UCSD-AML1 (cell line): ENCODE measurements around the gene WBP1.
"Not testable (repeated sequence)": the region's sequence is repeated elsewhere in the genome, so short reads cannot be mapped to it uniquely, and the experiment has no call there.

Experiments used
- DNase-seq: peaks from one replicate; lab custom pipeline; 2025; ENCODE audit not compliant: unreplicated experiment; lab: John Stamatoyannopoulos, UW

WBP1 gene

DNA sequence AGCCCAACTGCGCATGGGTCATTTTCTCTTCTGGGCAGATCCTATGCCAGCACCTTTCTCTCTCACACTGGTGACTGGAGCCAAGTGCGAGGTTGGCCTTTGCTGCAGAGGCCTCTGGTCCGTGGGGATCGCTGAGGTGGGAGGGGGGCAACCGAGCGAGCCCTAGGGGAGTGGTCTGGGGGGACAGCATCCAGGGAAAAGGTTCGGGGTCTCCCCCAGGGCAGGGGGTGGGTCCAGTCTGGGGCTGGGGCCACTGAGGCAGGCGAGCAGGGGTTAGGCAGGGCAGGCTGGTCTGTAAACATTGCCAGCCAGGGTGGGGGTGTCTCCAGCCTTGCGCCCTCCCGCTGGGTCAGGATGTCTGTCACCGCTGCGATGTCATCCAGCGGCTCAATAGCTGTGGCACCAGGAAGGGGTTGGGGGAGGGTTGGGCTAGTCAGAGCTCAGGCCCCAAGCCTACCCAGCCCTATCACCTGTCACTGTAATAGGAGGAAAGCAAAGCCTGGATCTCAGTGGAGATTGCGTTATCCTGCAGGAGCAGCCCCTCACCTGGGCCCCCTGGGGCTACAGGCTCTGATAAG, 32.0 kb upstream of the WBP1 start:
- DNase-seq: no peak

DNA sequence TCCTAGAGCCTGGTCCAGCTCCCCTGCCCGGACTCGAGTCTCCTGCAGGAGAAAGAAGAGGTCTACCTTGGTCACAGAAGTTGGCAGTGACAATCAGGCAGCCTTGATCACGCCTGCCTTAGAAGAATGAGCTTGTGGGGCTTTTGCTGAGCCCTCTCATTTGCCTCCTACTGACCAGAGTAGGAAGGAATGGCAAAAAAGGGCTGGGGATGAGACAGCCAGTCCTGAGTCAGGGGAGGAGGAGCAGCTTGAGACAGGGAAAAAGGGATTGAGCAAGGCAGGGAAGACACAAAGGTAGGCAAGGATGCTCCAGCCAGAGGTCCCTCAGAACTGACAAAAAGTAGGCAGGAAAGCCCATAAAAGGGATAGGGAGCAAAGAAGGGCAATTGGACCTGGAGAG, 30.7 kb upstream of the WBP1 start:
- no peak for DNase-seq

DNA sequence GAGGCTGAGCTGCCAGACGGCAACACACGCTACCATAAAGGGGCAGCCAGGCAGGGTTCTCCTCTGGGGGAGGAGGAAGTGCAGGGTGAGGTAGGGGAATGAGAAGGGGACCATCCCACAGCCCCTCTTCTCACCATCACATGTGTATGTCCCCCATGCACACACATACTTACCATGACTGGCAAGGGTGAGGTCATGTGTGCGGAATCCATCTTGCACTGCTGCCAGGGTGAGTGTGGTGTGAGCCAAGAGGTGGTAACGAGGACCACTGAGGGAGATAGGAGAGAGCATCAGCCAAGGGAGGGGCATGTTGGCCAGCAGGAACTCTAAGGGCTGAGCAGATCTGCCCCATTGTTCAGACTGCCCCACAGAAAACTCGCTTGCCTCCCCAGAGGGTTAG, 29.6 kb upstream of the WBP1 start:
- DNase-seq: no peak

DNA sequence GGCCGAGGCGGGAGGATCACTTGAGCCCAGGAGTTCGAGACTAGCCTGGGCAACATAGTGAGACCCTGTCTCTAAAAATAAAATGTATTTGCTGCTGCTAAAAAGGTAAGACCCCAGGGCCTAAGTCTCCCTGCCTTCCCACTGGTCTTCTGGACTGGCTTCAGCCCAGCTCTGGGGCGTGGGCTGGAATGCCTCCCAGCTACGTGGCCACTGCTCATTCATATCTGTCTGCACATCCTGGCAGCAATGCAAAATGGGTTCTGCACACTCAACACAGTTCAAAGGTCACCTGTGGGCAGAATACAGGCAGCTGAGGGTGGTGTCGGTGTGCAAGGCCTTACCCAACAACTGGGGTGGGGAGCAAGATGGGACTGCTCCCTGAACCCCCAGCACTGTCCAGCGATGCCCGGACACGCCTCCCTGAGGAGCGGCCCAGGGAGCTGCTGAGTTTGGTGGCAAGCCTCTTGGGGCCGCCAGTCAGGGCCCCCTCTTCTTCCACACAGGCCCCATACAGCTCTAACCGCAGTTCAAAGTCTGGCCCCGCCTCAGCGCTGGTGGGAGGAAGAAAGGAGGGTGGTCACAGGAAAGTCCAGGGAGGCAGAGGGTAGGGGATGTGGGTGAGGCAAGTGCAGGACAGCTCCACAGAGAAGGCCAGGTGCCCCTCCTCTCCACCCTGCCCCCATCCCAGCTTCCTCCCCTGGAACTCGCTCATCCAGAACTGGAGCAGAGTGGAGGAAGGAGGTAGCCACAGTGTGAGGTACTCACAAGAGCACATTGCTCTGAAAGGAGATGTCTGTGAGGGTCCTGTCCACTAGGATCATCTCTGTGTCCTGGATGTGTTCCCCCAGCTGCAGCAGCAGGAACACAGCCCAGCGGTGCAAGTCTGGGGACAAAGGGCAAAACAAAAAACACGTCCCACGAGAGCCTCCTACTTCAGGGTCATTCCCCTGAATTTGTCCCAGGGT, 28.5 kb upstream of the WBP1 start:
- no peak for DNase-seq

DNA sequence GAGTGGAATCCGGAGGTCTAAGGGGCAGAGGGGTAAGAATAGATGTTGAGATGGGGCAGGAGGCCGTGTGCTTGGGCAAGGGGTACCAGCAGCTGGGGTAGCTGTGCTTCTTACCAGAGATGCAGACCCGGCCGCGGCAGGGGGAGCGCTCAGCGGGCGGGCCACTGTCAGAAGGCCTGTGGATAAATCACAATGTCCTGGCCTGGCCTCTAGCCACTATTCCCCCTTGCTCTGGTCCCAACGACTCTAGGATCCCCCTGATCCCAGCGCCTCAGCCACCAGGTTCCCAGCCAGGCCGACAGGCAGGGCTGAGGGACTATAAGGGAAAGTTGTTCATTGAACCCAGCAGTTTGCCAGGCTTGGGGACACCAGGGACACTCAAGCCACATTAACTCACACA, 27.7 kb upstream of the WBP1 start:
- no peak for DNase-seq

DNA sequence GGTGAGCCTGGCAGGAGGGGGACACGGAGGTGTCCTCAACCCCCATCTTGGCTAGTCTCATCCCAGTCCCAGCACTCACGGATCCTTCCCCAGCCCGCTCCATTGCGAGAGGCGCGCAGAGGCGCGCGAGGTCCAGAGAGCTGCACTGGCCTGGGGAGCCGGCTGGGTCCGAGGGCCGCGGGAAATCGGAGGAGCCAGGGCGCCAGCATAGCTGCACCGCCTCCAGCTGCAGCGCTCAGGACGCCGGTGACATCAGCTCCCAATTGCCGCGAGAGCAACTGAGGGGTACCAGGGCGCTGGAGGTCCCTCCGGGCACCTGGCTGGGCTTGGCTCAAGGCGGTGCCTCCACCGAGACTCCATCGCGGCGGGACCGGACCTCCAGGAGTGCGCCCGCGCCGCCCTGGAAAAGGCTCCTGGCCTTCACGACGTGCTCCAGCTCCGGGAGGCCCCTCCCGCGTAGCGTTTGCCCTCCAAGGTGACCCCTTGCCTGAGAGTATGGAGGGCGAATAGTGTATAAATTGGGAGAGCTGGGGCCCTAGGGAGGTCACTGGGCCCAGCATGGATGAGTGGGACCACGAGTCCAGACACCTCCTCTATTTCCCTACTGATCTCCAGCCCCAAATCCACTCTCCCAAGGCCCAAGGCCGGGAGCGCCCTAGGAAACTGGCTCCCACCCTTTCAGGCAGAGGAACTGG, 22.0 kb upstream of the WBP1 start:
- no peak for DNase-seq

DNA sequence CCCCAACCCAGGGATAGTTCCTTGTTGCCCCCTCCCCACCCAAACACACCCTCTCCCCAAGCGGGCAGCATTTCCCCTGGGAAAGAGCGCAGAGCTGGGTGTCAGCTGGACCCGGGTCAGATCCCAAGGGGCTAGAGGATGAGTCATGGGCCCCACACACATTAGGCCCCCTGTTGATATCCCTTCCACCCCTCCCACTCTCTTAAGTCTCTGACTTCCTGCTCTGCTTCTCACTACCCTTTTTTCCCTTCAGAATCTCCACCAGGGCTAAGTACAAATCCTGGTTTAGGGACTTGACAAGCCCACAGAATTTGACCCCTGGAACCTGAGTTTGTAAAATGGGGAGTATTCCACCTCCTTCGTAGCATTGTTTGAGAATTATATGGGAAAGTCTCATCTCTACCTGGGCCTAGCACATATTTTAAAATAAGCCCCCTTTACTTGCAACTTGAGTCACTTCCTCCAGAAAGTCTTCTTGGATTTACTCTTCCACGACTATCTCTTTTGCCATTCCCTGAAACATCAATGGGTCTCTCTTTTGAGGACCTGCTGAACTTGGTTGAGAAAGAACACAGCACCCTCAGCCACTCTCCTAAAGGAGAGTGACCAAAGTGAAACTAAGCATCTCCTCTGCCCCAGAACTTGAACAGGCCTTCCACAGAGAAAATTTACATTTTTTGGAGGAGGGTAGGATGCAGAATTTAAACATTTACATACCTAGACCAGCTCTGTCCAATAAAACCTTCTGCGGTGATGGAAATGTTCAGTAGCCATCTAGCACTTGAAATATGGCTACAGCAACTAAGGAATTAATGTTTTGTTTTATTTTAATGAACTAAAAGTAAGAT, 21.2 kb upstream of the WBP1 start:
- no peak for DNase-seq

DNA sequence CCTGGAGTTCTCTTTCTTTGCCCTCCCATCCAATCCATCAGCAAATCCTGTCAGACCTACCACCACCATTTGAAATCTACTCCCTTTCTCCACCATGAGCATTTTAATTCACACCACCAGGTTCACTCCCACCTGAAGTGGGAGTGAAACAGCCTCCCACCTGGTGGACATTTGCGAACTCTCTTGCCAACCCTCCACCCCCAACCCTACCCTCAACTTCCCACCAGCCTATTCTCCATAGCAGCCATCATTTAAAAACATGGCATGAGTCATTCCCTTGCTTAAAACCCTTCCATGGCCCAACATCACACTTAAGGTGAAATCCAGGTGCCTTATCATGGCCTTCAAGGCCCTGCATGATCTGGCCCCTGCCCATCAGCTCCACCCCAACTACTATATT, 20.0 kb upstream of the WBP1 start:
- no peak for DNase-seq

DNA sequence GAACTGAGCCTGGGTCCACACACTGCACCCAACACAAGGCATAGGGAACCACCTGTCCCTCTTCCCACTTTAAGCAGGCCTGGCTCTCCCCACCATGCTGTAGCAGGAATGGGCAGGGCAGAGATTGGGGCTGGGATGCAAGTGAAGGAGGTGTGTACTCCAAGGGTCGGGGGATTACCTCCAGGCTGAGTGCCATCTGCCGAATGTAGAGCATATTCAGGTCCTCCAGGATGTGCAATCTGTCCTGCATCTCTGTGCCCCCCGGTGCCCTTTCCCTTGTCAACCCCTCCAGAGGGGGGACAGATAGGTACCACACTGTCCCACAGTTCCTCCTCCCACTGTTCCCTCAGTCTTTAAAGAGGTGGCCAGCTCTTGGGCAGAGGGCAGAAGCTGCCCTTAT, 18.9 kb upstream of the WBP1 start:
- no peak for DNase-seq

DNA sequence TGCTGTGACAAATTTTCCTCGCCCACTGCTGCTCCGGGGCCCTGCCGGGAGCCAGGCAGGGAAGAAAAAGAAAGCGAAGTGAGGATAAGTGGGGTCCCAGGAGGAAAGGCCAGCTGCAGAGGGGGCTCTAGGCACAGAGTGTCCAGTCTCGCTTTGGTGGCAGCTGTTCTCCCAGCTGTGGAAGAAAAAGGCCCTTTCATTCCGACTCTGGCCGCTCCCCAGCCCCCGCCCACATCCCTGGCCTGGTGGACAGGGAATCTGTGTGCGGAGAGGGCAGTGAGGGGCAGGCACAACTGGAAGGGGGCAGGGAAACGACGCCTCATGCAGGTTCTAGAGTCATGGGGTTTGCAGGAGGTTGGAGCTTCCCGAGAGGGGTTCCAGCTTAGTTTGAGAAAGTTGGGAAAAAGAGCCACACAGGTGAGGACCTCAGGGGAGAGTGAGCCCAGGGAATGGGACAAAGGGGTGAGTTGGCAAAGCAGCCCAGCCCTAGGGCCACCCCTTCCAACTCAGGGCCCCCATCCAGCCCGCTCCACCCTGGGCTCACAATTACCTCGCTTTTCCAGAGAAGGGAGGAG, 18.3 kb upstream of the WBP1 start:
- DNase-seq: no peak

DNA sequence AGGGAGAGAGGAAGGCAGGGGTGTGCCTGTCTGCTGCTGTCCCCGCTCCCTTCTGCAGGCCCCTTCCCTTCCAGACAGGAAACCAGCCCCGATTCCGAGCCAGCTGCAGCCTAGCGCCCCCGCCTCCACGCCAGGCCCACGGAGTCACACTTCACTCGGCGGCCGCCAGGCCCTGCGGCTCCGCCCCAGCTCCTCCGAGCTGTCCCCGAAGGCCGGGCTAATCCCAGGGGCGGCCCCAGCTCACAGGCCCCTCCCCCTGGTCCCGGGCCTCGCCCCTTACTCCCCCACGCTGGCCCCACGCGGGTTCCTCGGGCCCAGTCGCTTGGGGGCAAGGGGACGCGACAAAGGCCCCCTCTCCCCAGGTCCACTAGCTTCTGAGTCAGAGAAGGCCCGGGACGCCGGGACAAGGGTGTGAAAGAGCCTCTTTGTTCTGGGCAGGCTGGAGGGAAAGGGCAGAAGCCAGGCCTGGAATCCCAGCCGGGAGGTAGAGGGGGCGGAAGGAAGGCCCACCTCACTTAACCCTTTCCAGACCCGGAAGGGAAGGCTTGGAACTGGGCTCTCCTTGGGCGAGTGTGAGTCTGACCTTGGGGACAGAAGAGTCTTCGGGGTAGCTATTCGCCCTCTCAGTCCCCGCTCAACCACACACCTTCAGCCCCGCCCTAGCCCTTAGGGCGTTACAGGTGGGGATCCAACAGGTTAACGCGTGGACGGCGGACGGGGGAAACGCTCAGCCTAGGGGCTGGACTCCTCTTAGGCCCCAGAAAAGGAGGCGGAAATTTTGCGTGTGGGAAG, 17.7 kb upstream of the WBP1 start:
- peak; percentile 91 for DNase-seq

DNA sequence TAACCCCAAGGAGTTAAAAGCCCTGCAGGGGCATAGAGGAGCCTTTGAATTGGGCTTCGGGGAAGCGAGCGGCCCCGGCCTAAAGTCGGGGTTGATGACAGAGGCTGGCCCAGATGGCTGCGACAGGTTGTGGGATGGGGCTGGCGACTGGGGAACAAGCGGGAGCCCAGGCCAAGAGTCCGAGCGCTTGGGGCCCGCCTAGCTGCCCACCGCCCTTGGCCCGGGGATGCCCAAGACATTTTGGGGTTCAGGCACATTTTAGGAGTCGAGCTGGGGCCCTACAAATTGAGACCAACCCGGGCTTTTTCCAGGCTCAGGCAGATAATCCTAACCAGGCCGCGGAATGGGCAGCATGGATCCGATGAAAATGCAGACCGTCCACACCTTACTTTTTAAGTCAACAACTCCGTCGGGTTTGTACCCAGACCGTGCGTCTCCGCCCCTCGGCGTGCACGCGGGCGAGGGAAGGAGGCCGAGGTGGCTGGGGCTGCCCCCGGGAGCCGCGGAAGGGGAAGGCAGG, 17.0 kb upstream of the WBP1 start:
- DNase-seq: no peak

DNA sequence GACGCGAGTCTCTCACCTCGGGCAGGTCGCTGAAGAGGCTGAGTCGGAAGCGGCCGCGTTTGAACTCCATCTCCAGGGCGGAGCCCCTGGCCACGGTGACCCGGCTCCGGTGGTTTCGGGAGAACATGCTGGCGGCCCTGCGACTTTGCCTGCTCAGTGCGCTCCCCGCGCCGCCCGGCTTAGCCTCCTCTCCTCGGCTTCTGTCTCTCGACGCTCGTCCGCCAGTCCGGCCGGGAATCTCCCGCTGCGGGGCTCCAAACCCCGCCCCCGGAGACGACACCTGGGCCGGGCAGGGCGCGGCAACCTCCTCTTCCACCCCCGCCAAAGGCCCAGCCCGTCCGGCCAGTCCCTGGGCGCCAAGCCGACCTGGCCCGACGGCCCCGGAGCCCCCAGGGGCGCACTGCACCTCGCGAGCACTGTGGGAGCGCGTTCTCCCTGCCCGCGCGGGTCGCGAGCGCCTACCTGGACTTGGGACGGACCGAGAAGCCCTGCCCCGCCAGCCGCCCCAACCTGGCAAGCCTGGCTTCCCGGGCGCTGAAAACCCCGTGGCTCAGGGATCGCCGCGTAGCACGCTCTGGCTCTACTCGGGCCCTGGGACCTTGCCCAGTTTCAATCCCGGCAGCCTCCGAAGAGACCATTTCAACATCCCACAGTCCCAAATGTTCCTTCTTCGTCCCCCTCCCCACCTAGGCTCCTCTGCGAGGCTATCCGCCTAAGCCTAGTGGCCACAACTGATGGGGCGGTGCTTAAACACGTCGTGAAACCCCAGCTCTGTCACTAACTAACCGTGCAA, 16.4 kb upstream of the WBP1 start, which contains the start of gene RTKN:
TSS of gene RTKN (minus strand) at position 248 of the 793 bp plus-strand sequence. CDS start at position 127, 121 bp downstream.
- DNase-seq: no peak

DNA sequence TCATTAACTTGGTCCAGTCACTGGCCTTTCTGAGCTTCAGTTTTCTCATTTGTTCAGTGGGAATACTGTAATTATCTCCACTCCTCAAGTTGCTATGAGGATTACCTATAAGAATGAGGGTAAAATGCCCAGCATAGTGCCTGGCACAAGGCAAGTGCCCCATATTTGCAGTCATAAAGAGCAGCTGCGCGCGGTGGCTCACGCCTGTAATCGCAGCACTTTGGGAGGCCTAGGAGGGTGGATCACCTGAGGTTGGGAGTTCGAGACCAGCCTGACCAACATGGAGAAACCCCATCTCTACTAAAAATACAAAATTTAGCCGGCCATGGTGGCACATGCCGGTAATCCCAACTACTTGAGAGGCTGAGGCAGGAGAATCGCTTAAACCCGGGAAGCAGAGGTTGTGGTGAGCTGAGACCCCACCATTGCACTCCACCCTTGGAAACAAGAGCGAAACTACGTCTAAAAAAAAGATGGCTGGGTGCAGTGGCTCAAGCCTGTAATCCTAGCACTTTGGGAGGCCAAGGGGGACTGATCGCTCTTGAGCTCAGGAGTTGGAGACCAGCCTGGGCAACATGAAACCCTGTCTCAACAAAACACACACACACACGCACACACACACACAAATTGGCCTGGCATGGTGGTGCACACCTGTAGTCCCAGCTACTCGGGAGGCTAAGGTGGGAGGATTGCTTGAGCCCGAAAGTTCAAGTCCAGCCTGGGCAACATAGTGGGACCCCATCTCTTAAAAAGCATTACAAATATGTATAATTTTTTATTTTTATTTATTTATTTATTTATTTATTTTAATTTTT, 15.5 kb upstream of the WBP1 start:
- DNase-seq: not testable (repeated sequence)

DNA sequence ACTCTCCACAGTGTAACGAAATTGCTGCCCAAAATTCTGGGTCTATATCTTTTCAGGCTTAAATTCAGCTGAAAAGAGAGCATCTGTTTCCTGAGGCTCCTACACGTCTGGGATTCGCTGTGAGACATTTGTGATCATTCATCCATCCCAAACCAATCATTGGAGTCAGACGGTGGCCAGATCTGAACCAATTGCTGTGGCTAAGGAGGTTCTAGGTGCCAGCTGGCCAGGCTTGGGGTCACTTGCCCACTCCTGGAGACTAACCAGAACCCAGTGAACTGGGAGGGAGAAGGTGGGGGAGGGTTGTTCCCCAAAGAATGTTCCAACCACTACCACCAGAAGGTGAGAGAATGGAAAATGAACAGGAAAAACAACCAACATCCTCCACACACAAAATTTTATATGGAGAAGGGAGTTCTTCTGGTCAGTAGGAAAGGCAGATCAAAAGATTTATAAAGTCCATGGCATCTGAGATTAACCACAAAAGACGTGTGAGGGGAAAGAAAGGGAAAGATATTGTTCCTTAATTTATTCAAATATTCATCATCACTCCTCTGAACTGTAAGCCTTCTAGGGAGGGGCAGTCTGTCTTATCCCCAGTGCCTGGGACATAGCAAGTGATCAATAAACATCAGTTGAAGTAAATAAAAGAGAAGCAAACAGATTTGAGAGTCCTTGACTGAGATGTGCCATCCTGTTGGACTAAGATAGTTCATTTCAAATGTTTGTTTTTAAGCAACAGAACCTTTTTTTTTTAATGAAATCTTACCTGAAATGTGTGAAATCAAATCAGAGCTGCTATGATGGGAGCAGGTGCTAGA, 13.5 kb upstream of the WBP1 start:
- DNase-seq: no peak

DNA sequence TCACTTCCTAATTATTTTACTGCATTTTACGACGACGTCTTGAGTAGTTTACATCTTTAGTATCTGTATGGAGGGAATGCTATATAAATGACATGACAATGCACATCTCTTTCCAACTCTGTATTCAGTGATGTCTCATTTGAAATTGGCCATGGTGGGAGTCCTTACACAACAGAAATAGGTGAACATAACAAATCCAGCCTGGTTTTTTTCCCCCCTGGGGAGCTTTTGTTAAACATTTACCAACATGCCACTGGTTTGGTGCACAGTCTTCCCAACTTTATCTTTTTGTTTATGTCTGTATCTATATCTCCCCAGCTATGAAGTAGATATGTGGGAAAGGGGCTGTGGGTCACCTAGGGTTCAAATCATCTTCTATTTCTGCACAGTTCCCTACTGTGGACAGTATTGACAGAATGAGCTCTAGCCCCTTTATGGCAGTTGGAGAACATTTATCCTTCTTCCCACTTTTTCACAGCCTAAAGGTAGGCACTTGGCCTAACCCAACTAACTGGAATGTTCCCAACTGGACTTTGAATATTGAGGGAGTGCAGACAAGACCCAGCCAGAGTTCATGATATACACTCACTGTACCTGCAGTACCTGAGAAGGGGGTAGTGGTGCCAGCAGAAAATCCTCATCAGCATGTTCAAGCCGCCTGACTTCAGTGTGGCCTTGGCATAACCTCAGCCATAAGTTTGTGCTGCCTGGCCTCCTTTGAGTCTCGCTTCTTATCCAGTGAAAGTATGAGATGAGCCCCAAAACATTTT, 10.8 kb upstream of the WBP1 start:
- no peak for DNase-seq
